H1 (cell line): ENCODE data around the gene ABHD6. TPM values are rescaled to one million over a fixed set of nuclear protein-coding genes. Genes with fewer than 3 reads are reported as not detected.

Source experiments
- CHD7 ChIP-seq: fragments of 300-600 bp; sonication (generic); IDR thresholded peaks from 2 replicates; pipeline ENCODE4 v1.7.1; 2012; ENCODE audit warnings: low read length, moderate library complexity, mild to moderate bottlenecking, inconsistent platforms; ENCODE audit not compliant: insufficient replicate concordance
- E2F6 ChIP-seq: IDR thresholded peaks from 2 replicates; pipeline ENCODE4 v1.6.1; 2012; ENCODE audit warnings: inconsistent platforms
- EGR1 ChIP-seq: IDR thresholded peaks from 2 replicates; pipeline ENCODE4 v1.6.1; 2011; ENCODE audit warnings: low read depth, low read length, borderline replicate concordance
- EP300 ChIP-seq, 2 experiments: IDR thresholded peaks; 1 replicate in 1 of 2; 2 replicates in 1 of 2; pipeline ENCODE4 v1.6.1; 2011 to 2012; ENCODE audit warnings: low read depth in 2 of 2, low read length in 2 of 2, mild to moderate bottlenecking in 2 of 2, borderline replicate concordance in 1 of 2, inconsistent platforms in 1 of 2, moderate library complexity in 1 of 2
- MAX ChIP-seq: IDR thresholded peaks from 2 replicates; pipeline ENCODE4 v1.6.1; 2012; ENCODE audit warnings: inconsistent platforms
- NANOG ChIP-seq: IDR thresholded peaks from 2 replicates; pipeline ENCODE4 v1.6.1; 2011; ENCODE audit warnings: low read length, low read depth, mild to moderate bottlenecking, inconsistent platforms; ENCODE audit not compliant: insufficient read depth, poor library complexity, severe bottlenecking
- SP2 ChIP-seq: IDR thresholded peaks from 2 replicates; pipeline ENCODE4 v1.6.1; 2012; ENCODE audit warnings: mild to moderate bottlenecking, low read length, inconsistent platforms
- polyA plus RNA-seq, 7 experiments: library from polyadenylated mRNA; depleted of rRNA in 3 of 7; stranded (reverse) in 5 of 7; unstranded in 2 of 7; fragments of >200 nt in 5 of 7; fragments of 200-250 nt in 2 of 7; gene quantifications; 1 replicate in 5 of 7; 2 replicates in 1 of 7; 4 replicates in 1 of 7; pipeline versions ENCODE4 v1.2.1 to v1.2.3, GENCODE V29; 2011 to 2013; ENCODE audit warnings: missing spikeins in 2 of 7, mixed read lengths in 2 of 7
- total RNA-seq: library from RNA; stranded (reverse); fragmentation: NEBNext Ultra II Directional; extraction: Animal tissue kit (Norgen Biotek cat#: 25700); gene quantifications from 2 replicates; pipeline ENCODE4 v1.2.1, GENCODE V29; 2021

ABHD6 gene
- total and polyA plus RNA-seq, 2 of the 8 experiments (the other 6 are each of a cell fraction or from before 2014, with no cell fraction given) = 5.9 to 6.6 TPM

GRCh38 chr3:58317811-58318210, 80.2 kb downstream of the ABHD6 start (continued):
- TF ChIP-seq CHD7 (no peak), EGR1 (no peak), MAX (no peak), EP300 (IDR thresholded peaks at IDR 0.05; ENCODE audit: borderline replicate concordance in 1 of 2, low read depth in 2 of 2, low read length in 2 of 2) (no peak), E2F6 (no peak), NANOG (no peak), SP2 (no peak)
